Calu3 (cell line): ENCODE data around the gene NKX1-2. TPM values are rescaled to one million over a fixed set of nuclear protein-coding genes. Genes with fewer than 3 reads are reported as not detected.

Experiments used
- BruUV-seq: library from RNA; stranded (reverse); fragments of 400-500 nt; replicated peaks from 2 replicates; lab custom pipeline; 2021; lab: Mats Ljungman, UMichigan
- CTCF ChIA-PET: fragments of 300-600 bp; sonication (Branson Sonifier 250); formaldehyde crosslinking; loops from one replicate; lab custom pipeline; 2022; ENCODE audit warnings: antibody characterized with exemption; lab: Charles Lee
- DNase-seq: peaks from one replicate; pipeline ENCODE4 v3.0.0; 2022
- H3K27ac Mint-ChIP-seq: one replicate; pipeline ENCODE4 v1.8.0; 2022; ENCODE audit warnings: mixed read lengths; ENCODE audit not compliant: unreplicated experiment
- H3K27me3 Mint-ChIP-seq: one replicate; pipeline ENCODE4 v1.8.0; 2022; ENCODE audit warnings: mixed read lengths; ENCODE audit not compliant: unreplicated experiment
- H3K36me3 Mint-ChIP-seq: one replicate; pipeline ENCODE4 v1.8.0; 2022; ENCODE audit warnings: mild to moderate bottlenecking, moderate library complexity, mixed read lengths; ENCODE audit not compliant: insufficient read depth, unreplicated experiment
- H3K4me1 Mint-ChIP-seq: one replicate; pipeline ENCODE4 v1.8.0; 2022; ENCODE audit warnings: mild to moderate bottlenecking, low read depth, mixed read lengths; ENCODE audit not compliant: unreplicated experiment
- H3K4me3 Mint-ChIP-seq: one replicate; pipeline ENCODE4 v1.8.0; 2022; ENCODE audit warnings: mild to moderate bottlenecking, low read depth, moderate library complexity, mixed read lengths; ENCODE audit not compliant: unreplicated experiment
- H3K9me3 Mint-ChIP-seq: one replicate; pipeline ENCODE4 v1.8.0; 2022; ENCODE audit warnings: low read depth, mixed read lengths; ENCODE audit not compliant: unreplicated experiment
- intact Hi-C: fragments of 100-400 bp; cut with micrococcal nuclease; formaldehyde crosslinking; loops from one replicate; pipeline ENCODE4 v1.10.0; 2022; ENCODE audit not compliant: unreplicated experiment
- total RNA-seq: library from RNA; stranded (reverse); gene quantifications from 2 replicates; pipeline ENCODE4 v1.2.3, GENCODE V29; 2022
- TF ChIP-seq, protein P1 (sequence below): fragments of 200-600 bp; IDR thresholded peaks from one replicate; pipeline ENCODE4 v1.8.0; 2022; ENCODE audit warnings: antibody characterized with exemption; ENCODE audit not compliant: unreplicated experiment

NKX1-2 gene
- total RNA-seq, 1 experiment from 2014 or later = not detected

DNA sequence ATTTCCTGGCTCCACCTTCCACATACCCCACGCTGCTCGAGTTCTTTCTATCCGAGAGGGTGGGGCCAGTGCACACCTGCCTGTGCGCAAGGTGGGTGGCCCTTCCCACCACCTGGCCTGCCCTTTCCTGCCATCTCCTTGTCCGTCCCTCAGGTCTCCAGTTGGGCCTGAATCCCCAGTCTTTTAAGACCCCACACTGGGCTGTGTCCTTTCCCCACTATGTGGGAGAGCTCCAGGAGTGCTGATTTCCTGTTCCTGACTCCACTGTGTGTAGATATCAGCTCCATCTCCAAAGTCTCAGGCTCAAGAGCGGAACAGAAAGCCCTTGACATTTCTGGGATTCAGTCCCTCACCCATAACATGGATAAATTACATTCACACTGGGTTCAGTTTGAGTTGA lies 31.9 kb upstream of the NKX1-2 start:
- no peak overlapping the region for H3K4me3 Mint-ChIP-seq
- CTCF ChIA-PET = no interaction called here
- H3K27ac Mint-ChIP-seq = no peak overlapping the region
- DNase-seq = no peak
- intact Hi-C loops = no loop called here
- TF ChIP-seq, protein P1, sequence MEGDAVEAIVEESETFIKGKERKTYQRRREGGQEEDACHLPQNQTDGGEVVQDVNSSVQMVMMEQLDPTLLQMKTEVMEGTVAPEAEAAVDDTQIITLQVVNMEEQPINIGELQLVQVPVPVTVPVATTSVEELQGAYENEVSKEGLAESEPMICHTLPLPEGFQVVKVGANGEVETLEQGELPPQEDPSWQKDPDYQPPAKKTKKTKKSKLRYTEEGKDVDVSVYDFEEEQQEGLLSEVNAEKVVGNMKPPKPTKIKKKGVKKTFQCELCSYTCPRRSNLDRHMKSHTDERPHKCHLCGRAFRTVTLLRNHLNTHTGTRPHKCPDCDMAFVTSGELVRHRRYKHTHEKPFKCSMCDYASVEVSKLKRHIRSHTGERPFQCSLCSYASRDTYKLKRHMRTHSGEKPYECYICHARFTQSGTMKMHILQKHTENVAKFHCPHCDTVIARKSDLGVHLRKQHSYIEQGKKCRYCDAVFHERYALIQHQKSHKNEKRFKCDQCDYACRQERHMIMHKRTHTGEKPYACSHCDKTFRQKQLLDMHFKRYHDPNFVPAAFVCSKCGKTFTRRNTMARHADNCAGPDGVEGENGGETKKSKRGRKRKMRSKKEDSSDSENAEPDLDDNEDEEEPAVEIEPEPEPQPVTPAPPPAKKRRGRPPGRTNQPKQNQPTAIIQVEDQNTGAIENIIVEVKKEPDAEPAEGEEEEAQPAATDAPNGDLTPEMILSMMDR = no peak
- H3K4me1 Mint-ChIP-seq = no peaks in the 10 kb centered on the region
- no TSS peak for BruUV-seq
- H3K27me3 Mint-ChIP-seq = no peaks in the 10 kb centered on the region
- no peaks in the 10 kb centered on the region for H3K36me3 Mint-ChIP-seq
- no peaks in the 10 kb centered on the region for H3K9me3 Mint-ChIP-seq

DNA sequence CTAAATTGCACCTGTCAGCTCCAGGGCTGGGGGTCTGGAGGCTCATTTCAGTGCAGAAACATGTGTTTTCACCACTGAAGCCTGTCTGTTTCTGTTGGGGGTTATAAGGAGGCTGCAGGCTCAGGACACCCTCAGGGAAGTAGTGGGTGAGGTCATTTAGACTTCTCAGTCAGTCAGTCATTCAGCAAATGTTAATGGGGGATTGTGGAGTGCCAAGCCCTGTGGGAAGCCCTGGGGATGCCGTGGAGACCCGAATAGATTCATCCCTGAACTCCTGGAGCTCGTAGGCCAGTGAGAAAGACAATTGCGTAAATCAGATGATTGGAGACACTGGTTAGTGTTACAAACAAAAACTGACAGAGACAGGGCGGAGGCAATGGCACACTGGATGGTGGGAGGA lies 31.0 kb upstream of the NKX1-2 start:
- CTCF ChIA-PET = no interaction called here
- Mint-ChIP-seq H3K27me3 (no peaks in the 10 kb centered on the region), H3K4me3 (no peak overlapping the region), H3K36me3 (no peaks in the 10 kb centered on the region), H3K27ac (no peak overlapping the region), H3K4me1 (peaks cover 6% of the 10 kb centered on the region), H3K9me3 (no peaks in the 10 kb centered on the region)
- TF ChIP-seq, protein P1 = no peak
- intact Hi-C loops = no loop called here
- DNase-seq = no peak
- BruUV-seq = no TSS peak

DNA sequence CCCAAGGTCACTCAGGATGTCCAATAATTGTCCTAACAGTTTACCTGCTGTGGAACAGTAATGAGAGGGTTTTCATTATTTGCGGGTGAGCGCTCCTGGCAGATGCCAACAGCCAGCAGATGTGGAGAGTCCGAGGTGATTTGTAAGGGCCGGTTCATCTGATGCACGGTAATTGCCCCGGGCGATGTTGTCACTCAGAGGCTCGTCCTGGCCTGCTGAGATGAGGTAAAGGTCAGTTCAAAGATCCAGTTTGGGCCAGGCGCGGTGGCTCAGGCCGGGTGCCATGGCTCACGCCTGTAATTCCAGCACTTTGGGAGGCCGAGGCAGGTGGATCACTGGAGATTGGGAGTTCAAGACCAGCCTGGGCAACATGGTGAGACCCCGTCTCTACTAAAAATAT lies 28.7 kb upstream of the NKX1-2 start:
- Mint-ChIP-seq H3K4me3 (no peak overlapping the region), H3K27ac (no peak overlapping the region), H3K9me3 (no peaks in the 10 kb centered on the region), H3K27me3 (no peaks in the 10 kb centered on the region), H3K36me3 (no peaks in the 10 kb centered on the region), H3K4me1 (peaks cover 8% of the 10 kb centered on the region)
- TF ChIP-seq, protein P1 = no peak
- DNase-seq = no peak
- CTCF ChIA-PET = no interaction called here
- BruUV-seq = no TSS peak
- intact Hi-C loops = no loop called here

DNA sequence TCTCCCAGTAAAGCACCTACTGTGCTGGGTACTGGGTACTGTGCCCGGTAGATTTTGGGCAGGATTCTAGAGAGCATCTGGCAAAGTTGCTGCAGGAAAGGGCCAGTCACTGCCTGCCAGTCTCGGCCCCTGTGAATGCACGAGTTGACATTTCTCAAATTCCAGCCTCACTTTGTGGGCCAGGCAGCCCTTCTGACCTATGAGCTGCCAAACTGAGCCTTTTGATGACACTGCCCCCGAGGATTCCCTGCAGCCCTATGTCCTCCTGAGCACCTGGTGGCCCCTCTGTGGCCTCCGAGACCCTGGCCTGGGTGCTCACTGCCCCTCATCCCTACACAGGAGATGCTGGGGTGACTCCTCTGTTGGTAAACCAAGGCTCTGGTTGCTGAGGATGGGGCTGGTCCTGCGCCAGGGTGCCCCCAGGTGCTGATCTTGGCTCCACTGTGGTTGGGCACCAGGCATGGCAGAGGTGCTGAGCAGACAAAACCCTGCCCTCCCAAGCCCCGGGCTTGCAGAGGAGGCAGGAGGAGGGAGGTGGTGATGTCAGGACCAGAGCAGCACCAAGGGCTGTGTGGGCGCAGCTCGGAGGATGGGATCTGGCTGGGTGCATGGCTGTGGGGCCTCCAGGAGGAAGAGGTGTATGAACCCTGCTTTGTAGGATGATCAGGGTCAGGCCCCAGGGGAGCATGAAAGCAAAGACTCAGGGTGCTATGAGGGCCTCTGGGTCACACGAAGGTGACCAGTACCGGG lies 28.0 kb upstream of the NKX1-2 start:
- intact Hi-C loops = no loop called here

More for the DNA sequence above, 28.0 kb upstream of the NKX1-2 start:
- DNase-seq = no peak
- no TSS peak for BruUV-seq
- H3K27me3 Mint-ChIP-seq = no peaks in the 10 kb centered on the region
- peaks cover 8% of the 10 kb centered on the region for H3K4me1 Mint-ChIP-seq
- H3K36me3 Mint-ChIP-seq = no peaks in the 10 kb centered on the region
- TF ChIP-seq, protein P1 = no peak
- no peak overlapping the region for H3K4me3 Mint-ChIP-seq
- H3K27ac Mint-ChIP-seq = no peak overlapping the region
- H3K9me3 Mint-ChIP-seq = no peaks in the 10 kb centered on the region
- CTCF ChIA-PET = no interaction called here
